ENCODE results near the gene CHST15.
"Not testable (repeated sequence)": the region's sequence is repeated elsewhere in the genome, so short reads cannot be mapped to it uniquely, and the experiment has no call there.

CHST15 gene

GRCh38 chr10:124101351-124101750 is 8.0 kb upstream of the CHST15 start:
- no peak for FAIRE-seq
- TF ChIP-seq POLR2AphosphoS5 (IDR thresholded peaks at IDR 0.05; ENCODE audit: low read depth, low read length) (no peak), TAF1 (IDR thresholded peaks at IDR 0.05; ENCODE audit: low read depth, low read length) (no peak), POU2F2 (IDR thresholded peaks at IDR 0.05; ENCODE audit: low read depth, low read length) (no peak), POLR2A (IDR thresholded peaks at IDR 0.05; ENCODE audit: low read depth, low read length) (no peak), SPI1 (IDR thresholded peaks at IDR 0.05; ENCODE audit: low read depth, low read length) (no peak), PAX5 (IDR thresholded peaks at IDR 0.05; ENCODE audit: insufficient read depth, low read length, severe bottlenecking) (no peak)
- no peak for DNase-seq (ENCODE audit: insufficient read length, low spot score)

GRCh38 chr10:124100651-124101050 is 7.3 kb upstream of the CHST15 start:
- not testable (repeated sequence) for FAIRE-seq

GRCh38 chr10:124100124-124100523 is 6.7 kb upstream of the CHST15 start:
- TF ChIP-seq POLR2AphosphoS5 (IDR thresholded peaks at IDR 0.05; ENCODE audit: low read depth, low read length) = no peak
- TF ChIP-seq TAF1 (IDR thresholded peaks at IDR 0.05; ENCODE audit: low read depth, low read length) = no peak
- TF ChIP-seq POU2F2 (IDR thresholded peaks at IDR 0.05; ENCODE audit: low read depth, low read length) = no peak
- TF ChIP-seq PAX5 (IDR thresholded peaks at IDR 0.05; ENCODE audit: insufficient read depth, low read length, severe bottlenecking) = no peak
- TF ChIP-seq POLR2A (IDR thresholded peaks at IDR 0.05; ENCODE audit: low read depth, low read length) = no peak
- TF ChIP-seq SPI1 (IDR thresholded peaks at IDR 0.05; ENCODE audit: low read depth, low read length) = no peak
- FAIRE-seq (no peak), DNase-seq (ENCODE audit: insufficient read length, low spot score) (no peak)

More at GRCh38 chr10:124100651-124101050, 7.3 kb upstream of the CHST15 start:
- DNase-seq (ENCODE audit: insufficient read length, low spot score) = not testable (repeated sequence)

GRCh38 chr10:124099604-124100003 is 6.2 kb upstream of the CHST15 start:
- TF ChIP-seq SPI1 (IDR thresholded peaks at IDR 0.05; ENCODE audit: low read depth, low read length) (no peak), POLR2A (IDR thresholded peaks at IDR 0.05; ENCODE audit: low read depth, low read length) (no peak), PAX5 (IDR thresholded peaks at IDR 0.05; ENCODE audit: insufficient read depth, low read length, severe bottlenecking) (no peak), POU2F2 (IDR thresholded peaks at IDR 0.05; ENCODE audit: low read depth, low read length) (no peak), POLR2AphosphoS5 (IDR thresholded peaks at IDR 0.05; ENCODE audit: low read depth, low read length) (no peak), TAF1 (IDR thresholded peaks at IDR 0.05; ENCODE audit: low read depth, low read length) (no peak)
- DNase-seq (ENCODE audit: insufficient read length, low spot score) (no peak), FAIRE-seq (no peak)

GRCh38 chr10:124098575-124098974 is 5.2 kb upstream of the CHST15 start:
- DNase-seq (ENCODE audit: insufficient read length, low spot score) (no peak), FAIRE-seq (no peak)
- TF ChIP-seq POU2F2 (IDR thresholded peaks at IDR 0.05; ENCODE audit: low read depth, low read length) (no peak), PAX5 (IDR thresholded peaks at IDR 0.05; ENCODE audit: insufficient read depth, low read length, severe bottlenecking) (no peak), TAF1 (IDR thresholded peaks at IDR 0.05; ENCODE audit: low read depth, low read length) (no peak), SPI1 (IDR thresholded peaks at IDR 0.05; ENCODE audit: low read depth, low read length) (no peak), POLR2A (IDR thresholded peaks at IDR 0.05; ENCODE audit: low read depth, low read length) (no peak), POLR2AphosphoS5 (IDR thresholded peaks at IDR 0.05; ENCODE audit: low read depth, low read length) (no peak)

GRCh38 chr10:124097883-124098282 is 4.5 kb upstream of the CHST15 start:
- no peak for DNase-seq (ENCODE audit: insufficient read length, low spot score)
- no peak for TF ChIP-seq POLR2AphosphoS5 (IDR thresholded peaks at IDR 0.05; ENCODE audit: low read depth, low read length)
- no peak for TF ChIP-seq POLR2A (IDR thresholded peaks at IDR 0.05; ENCODE audit: low read depth, low read length)
- no peak for TF ChIP-seq TAF1 (IDR thresholded peaks at IDR 0.05; ENCODE audit: low read depth, low read length)
- no peak for TF ChIP-seq PAX5 (IDR thresholded peaks at IDR 0.05; ENCODE audit: insufficient read depth, low read length, severe bottlenecking)
- no peak for TF ChIP-seq POU2F2 (IDR thresholded peaks at IDR 0.05; ENCODE audit: low read depth, low read length)
- no peak for FAIRE-seq

- no peak for FAIRE-seq
- TF ChIP-seq PAX5 (IDR thresholded peaks at IDR 0.05; ENCODE audit: insufficient read depth, low read length, severe bottlenecking) (no peak), SPI1 (IDR thresholded peaks at IDR 0.05; ENCODE audit: low read depth, low read length) (no peak), POLR2AphosphoS5 (IDR thresholded peaks at IDR 0.05; ENCODE audit: low read depth, low read length) (no peak), POLR2A (IDR thresholded peaks at IDR 0.05; ENCODE audit: low read depth, low read length) (no peak), POU2F2 (IDR thresholded peaks at IDR 0.05; ENCODE audit: low read depth, low read length) (no peak), TAF1 (IDR thresholded peaks at IDR 0.05; ENCODE audit: low read depth, low read length) (no peak)
- DNase-seq (ENCODE audit: insufficient read length, low spot score) = no peak
Measured at GRCh38 chr10:124096494-124096893, 3.1 kb upstream of the CHST15 start.

GRCh38 chr10:124095801-124096200 is 2.4 kb upstream of the CHST15 start:
- DNase-seq (ENCODE audit: insufficient read length, low spot score); FAIRE-seq: not testable (repeated sequence)

GRCh38 chr10:124095096-124095495 is 1.7 kb upstream of the CHST15 start:
- TF ChIP-seq TAF1 (IDR thresholded peaks at IDR 0.05; ENCODE audit: low read depth, low read length) (no peak), POU2F2 (IDR thresholded peaks at IDR 0.05; ENCODE audit: low read depth, low read length) (no peak), POLR2A (IDR thresholded peaks at IDR 0.05; ENCODE audit: low read depth, low read length) (no peak), POLR2AphosphoS5 (IDR thresholded peaks at IDR 0.05; ENCODE audit: low read depth, low read length) (no peak), PAX5 (IDR thresholded peaks at IDR 0.05; ENCODE audit: insufficient read depth, low read length, severe bottlenecking) (no peak), SPI1 (IDR thresholded peaks at IDR 0.05; ENCODE audit: low read depth, low read length) (no peak)
- FAIRE-seq = no peak
- DNase-seq (ENCODE audit: insufficient read length, low spot score) = no peak

- TF ChIP-seq POLR2A (IDR thresholded peaks at IDR 0.05; ENCODE audit: low read depth, low read length) (no peak), SPI1 (IDR thresholded peaks at IDR 0.05; ENCODE audit: low read depth, low read length) (no peak), POLR2AphosphoS5 (IDR thresholded peaks at IDR 0.05; ENCODE audit: low read depth, low read length) (no peak), TAF1 (IDR thresholded peaks at IDR 0.05; ENCODE audit: low read depth, low read length) (no peak), POU2F2 (IDR thresholded peaks at IDR 0.05; ENCODE audit: low read depth, low read length) (no peak), PAX5 (IDR thresholded peaks at IDR 0.05; ENCODE audit: insufficient read depth, low read length, severe bottlenecking) (no peak)
- FAIRE-seq (no peak), DNase-seq (ENCODE audit: insufficient read length, low spot score) (no peak)
Measured at GRCh38 chr10:124094419-124094785, 1.0 kb upstream of the CHST15 start.

- FAIRE-seq; DNase-seq (ENCODE audit: insufficient read length, low spot score): not testable (repeated sequence)
Measured at GRCh38 chr10:124093774-124094418, 498 bp upstream of the CHST15 start.

Measured in GM12891 (cell line).